NCI-H2227 treated with DMSO at 0.1 percent for 48 hours (cell line): ENCODE measurements around the gene IRF3.
"Not testable (repeated sequence)": the region's sequence is repeated elsewhere in the genome, so short reads cannot be mapped to it uniquely, and the experiment has no call there.

ENCODE experiments used
- DNase-seq: peaks from one replicate; lab custom pipeline; 2025; lab: John Stamatoyannopoulos, UW

IRF3 gene

DNA sequence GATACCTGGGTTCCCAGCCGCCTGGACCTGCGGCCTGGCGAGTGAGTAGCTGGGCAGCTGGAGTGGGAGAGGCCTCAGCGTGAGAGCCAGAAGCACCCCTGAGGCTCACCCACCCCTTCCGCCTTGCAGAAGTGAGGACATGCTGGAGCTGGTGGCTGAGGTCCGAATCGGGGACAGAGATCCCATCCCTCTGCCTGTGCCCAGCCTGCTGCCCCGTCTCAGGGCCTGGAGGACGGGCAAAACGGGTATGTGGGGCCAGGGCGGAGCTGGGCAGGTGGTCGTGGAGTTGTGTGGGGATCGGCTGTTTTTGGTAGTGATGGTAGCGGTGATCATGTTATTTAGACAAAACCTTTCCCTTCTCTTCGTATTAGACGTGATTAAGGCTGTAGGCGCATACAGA is 19.1 kb downstream of the IRF3 start:
- no peak for DNase-seq

DNA sequence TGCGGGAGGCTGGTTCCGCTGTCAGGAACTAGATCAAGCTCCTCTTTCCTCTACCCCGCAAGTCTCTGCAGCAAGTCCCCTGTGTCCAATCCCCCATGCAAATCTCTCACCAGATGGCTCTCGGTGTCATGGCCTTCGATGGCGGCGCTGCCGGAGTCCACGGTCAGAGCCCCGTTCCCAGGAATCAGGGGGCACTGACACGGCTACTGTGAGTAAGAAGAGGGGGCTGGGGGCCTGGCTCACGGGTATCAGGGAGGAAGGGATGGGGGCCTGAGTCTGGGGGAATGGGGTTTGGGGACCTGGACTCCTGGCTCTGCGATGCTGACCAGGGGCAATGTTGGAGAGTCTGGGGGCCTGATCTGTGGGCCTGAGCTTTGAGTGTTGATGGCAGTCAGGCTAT is 19.7 kb downstream of the IRF3 start:
- DNase-seq = no peak

DNA sequence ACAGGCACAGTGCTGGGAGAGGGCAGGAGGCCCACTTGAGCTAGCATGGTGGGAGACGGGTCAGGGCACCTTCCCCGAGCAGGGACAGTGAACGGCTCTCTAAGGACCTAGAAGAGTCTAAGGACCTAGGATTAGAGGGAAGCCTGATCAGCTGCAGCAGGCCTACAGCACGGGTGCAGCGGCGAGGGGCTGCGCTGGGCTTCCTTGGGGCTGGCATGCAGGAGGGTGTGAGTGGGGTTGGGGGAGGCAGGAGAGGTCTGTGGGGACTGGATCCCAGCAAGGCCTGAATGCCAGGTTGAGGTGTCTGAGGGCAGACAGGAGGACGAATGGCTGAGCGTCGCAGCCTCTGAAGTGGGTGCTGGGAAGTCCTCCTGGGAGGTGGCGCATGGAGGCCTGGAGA is 20.1 kb downstream of the IRF3 start:
- no peak for DNase-seq

DNA sequence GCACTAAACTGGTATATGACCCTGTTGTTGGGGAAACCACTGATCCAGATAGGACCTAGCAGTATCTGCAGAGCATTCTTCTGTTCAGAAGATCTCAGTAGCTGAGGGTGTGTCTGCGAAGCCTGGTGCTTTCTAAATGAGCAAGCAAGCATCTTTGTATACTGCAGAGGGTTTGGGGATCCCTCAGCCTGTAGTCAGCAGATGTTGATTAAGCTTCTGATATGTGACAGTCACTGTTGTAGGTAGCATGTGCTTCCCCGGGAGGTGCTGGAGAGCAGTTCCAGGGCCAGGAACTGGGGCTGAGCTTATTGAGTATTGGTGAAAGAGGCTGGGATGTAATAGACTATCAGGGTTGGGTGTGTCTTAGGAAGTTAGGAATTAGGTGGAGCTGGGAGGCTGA is 22.2 kb downstream of the IRF3 start:
- no peak for DNase-seq

DNA sequence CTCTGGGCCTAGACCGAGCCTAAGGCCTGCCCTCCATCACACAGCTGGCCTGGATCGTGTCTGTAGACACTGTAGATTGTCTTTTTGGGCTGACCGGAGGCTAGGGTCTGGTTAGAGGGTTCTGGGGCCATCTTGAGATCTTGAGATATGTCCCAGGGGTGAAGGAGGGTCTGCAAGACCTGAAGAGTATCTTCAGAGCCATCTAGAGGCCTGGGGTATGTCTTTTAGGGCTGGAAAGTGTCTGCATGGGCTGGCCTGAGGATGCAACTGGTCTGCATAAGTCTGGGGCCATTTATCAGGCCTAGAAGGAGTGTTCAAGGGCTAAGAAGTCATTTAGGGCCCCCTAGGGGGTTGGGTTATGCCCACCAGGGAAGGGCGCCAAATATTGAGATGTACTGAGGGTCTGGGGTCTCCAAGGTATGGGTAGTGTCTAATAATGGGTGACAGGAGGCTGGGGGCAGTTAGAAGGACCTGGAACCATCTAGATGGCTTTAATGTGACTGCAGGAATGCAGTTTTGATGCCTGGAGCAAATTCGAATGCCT is 23.1 kb downstream of the IRF3 start:
- DNase-seq = no peak

- peak; percentile 93 for DNase-seq
Observed at GRCh38 chr19:49641688-49642491, 23.8 kb downstream of the IRF3 start, which contains the start of gene SCAF1. SCAF1 (plus strand) TSS chr19:49642209; CDS start chr19:49645027, 2,818 bp downstream.

DNA sequence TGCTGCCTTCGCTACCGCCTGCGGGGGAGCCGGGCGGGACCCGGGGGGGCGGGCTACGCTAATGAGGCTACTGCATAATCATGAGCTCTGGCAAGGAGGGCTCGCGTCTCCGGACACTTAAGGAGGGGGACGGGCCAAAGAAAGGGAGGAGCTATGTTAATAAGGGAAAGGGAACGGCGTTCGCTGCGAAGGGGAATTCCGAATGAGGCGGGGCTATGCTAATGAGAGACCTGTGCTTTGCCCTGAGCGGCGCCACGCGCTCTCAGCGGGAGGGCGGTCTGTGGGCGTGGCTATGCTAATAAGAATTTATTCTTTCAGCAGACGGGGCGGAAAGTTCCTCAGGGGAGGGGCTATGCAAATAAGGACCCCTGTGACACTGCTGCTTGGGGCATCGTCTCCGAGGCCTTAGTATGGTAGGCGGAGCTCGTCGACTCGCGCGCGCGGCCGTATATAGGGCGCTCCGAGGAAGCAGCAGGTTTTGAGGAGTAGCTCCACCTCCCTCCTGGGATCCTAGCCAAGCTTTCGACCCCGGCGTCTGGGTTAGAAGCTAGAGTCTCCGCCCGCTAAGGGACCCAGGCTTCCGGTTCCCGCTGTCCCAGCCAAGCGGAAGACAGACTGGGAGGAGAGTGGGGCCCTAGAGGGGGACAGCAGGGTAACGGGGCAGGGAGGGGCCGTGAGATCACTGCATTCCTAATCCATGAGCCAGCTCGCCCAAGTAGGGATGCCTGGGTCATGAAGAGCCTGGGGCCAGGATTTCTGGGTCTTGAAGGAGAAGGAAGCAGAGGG is 25.4 kb downstream of the IRF3 start, which contains the start of gene RRAS:
RRAS (minus strand) TSS at position 31 of the 786 bp plus-strand sequence. CDS start 45 bp downstream, outside the sequence.
- peak; percentile 97 for DNase-seq

DNA sequence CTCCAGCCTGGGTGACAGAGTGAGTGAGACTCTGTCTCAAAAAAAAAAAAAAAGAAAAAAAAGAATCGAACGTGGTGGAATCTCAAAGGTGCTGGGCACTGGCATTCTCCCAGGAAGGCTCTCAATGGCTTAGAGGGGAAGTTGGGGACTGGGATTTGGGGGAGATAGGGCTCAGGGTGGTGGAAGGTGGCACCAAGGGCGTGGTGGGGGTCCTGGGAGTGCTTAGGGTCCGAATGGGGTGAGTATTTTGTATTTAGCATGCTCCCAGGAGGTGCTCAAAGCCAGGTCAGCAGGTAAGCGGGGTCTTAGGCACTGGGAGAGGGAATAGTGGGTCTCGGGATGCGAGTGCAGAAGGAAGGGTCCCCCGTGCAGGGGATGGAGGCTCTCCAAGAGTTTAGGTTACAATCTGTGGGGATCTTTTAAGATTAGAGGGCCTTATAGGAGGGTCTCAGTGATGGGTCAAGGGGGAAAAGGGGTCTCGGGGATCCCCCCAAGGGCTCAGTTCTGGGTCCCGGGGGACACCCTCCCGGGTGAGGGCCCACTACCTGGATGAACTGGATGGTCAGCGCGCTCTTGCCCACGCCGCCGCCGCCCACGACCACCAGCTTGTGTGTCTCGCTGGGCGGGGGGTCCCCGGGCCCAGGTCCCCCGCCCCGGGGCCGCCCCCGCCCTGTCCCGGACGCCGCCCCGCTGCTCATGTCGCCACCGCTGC is 26.1 kb downstream of the IRF3 start:
- no peak for DNase-seq

DNA sequence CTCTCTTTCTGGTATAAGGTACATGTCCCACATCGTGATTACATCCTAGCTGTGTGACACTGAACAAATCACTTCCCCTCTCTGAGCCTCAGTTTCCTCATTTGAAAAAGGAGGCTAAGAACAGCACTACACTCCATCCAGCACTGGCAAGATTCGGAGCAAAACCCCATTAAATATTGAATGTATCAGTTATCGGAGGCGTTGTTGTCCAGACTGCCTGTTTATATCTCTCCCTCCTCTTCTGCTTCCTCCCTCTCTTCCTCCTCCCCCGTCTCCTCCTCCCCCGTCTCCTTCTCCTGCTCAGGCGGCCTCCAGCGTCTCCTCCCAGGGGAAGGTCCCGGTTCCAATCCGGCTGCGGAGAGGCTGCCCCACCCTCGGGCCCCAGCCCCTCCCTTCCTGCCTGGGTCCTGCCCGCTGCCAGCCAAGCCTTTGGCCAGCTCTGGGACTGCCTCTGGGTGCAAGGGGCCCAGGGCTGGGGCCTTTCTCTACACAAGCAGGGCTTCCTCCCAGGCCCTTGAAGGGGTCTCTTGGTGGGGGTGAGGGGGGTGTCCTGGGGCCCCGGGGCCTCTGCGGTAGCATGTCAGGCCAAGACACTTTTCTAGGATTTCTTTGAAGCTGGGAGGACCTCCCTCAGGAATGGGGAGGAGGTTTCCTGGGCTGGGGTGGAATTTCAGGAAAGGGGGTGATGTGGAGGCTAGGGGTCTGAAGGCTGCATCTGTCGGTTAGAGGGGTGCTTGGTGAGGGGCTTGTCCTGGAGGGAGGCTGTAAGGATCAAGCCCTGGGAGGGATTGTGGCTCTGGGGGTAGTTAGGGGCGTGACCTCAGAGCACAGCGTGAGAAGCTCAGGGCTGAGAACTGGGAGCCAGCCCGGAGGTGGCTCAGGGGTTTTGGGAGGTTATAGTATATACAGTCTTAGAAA is 27.6 kb downstream of the IRF3 start:
- no peak for DNase-seq

GRCh38 chr19:49636233-49636932 is 29.3 kb downstream of the IRF3 start:
- DNase-seq = no peak

DNA sequence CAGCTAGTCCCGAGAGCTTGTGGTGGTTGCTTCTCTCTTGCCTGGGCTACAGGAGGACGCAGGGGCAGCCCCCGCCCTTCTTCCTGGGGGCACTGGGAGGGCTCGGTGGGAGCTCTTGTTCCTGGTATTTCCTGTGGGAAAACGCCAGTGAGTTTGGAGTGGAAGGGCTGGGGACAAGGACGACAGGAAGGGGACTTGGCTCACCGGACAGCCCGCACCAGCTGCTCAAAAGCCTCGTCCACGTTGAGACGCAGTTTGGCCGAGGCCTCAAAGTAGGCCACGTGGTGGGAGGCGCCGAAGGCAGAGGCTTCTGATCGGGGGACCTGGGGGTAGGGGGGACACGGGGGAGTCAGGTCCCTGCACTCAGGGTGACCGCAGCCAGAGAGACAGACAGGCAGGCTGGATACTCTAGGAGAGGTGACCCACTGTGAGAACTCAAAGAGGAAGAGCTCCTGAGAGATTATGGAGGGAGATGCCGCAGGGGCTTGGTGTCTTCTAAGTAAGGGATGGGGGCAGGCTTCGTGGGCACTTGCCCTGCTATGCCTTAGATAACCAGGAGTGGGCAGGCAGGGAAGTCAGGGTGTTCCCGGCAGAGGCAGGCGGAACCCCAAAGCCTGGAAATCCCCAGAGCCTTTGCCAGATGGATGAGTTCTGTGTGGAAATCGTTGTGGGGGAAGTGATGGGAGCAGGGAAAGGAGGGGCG is 30.0 kb downstream of the IRF3 start:
- no peak for DNase-seq

GRCh38 chr19:49633273-49633672 is 32.4 kb downstream of the IRF3 start:
- not testable (repeated sequence) for DNase-seq

- no peak for DNase-seq
Observed at GRCh38 chr19:49632576-49632975, 33.1 kb downstream of the IRF3 start.

GRCh38 chr19:49631610-49632192 is 34.0 kb downstream of the IRF3 start:
- DNase-seq = no peak

- no peak for DNase-seq
Observed at GRCh38 chr19:49631014-49631588, 34.6 kb downstream of the IRF3 start.

DNA sequence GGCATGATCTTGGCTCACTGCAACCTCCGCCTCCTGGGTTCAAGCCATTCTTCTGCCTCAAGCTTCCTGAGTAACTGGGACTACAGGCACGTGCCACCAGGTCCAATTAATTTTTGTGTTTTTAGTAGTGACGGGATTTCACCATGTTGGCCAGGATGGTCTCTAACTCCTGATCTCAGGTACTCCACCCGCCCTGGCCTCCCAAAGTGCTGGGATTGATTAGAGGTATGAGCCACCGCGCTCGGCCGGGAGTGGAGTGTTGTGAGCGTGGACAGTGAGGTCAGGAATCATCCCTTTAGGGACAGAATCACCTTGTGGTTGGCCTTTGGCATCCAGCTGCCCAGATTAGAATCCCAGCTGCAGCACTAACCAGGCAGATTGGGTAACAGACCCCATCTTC is 36.0 kb downstream of the IRF3 start:
- DNase-seq = no peak

- no peak for DNase-seq
Observed at GRCh38 chr19:49626226-49626625, 39.4 kb downstream of the IRF3 start.

DNA sequence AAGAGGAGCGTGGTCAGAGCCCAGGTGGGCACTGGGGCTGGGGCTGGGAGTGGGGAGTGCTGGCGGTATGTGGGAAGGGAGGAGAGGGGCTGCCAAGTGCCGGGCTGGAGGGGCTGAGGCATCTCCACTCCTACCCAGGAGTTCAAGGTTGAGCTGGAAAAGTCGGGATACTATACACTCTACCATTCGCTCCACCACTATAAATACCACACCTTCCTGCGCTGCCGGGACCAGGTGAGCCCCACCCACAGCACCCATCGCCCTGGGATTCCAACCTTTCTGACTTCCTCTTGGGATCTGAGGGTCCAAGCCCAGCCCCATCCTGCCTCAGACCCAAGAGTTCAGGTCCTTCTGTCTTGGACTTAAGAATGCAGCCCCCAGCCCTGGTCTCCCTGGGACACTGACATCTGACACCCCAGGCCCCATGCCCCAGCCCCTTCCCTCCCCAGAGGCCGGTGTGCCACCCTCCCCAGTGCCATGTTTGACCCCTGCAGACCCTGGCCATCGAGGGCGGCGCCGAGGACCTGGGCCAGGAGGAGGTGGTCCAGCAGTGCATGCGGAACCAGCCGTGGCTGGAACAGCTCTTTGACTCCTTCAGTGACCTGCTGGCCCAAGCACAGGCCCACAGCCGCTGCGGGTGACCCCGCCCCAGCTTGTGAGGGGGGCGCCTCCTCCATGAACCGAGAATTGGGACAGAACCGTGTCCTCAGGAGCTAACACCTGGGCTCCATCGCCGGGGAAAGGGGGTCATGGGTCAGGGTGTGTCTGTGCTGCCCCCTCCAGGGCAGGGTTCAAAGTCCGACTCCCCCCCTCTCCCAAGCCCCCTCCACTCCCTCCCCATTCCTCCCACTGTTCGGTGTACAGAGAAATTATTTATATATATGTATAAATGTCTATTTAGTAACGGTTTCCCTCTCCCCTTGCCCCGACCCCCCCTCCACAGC is 40.4 kb downstream of the IRF3 start:
- no peak for DNase-seq
